HEK293T (cell line): ENCODE results near the gene PPRC1.

ENCODE experiments used
- CTCF ChIA-PET: fragments of 350-600 bp; formaldehyde crosslinking; extraction: SDS; loops from one replicate; lab custom pipeline; 2021; ENCODE audit warnings: antibody characterized with exemption, inconsistent platforms; lab: Yijun Ruan, JAX
- POLR2A ChIA-PET: fragments of 350-600 bp; formaldehyde crosslinking; extraction: SDS; loops from one replicate; lab custom pipeline; 2020; ENCODE audit warnings: antibody characterized with exemption, inconsistent platforms; lab: Yijun Ruan, JAX
- DNase-seq: peaks from one replicate; pipeline ENCODE4 v3.0.0; 2012; ENCODE audit warnings: mixed read lengths; ENCODE audit errors: extremely low spot score
- ARNT ChIP-seq: fragments of 450-650 bp; IDR thresholded peaks from 2 replicates; pipeline ENCODE4 v1.6.1; 2017; ENCODE audit warnings: mild to moderate bottlenecking
- BHLHE40 ChIP-seq: fragments of 450-650 bp; IDR thresholded peaks from 2 replicates; pipeline ENCODE4 v1.6.1; 2016; ENCODE audit warnings: mild to moderate bottlenecking, moderate library complexity, borderline replicate concordance
- CTBP1 ChIP-seq: fragments of 450-650 bp; IDR thresholded peaks from 2 replicates; pipeline ENCODE4 v1.6.1; 2016; ENCODE audit warnings: borderline replicate concordance
- ELF4 ChIP-seq: fragments of 450-650 bp; IDR thresholded peaks from 2 replicates; pipeline ENCODE4 v1.6.1; 2017; ENCODE audit warnings: antibody characterized with exemption
- FOXA1 ChIP-seq: fragments of 450-650 bp; IDR thresholded peaks from 2 replicates; pipeline ENCODE4 v1.6.1; 2016; ENCODE audit warnings: mild to moderate bottlenecking
- FOXK2 ChIP-seq: fragments of 450-650 bp; IDR thresholded peaks from 2 replicates; pipeline ENCODE4 v1.6.1; 2016; ENCODE audit warnings: mild to moderate bottlenecking
- FOXM1 ChIP-seq: fragments of 450-650 bp; IDR thresholded peaks from 2 replicates; pipeline ENCODE4 v1.6.1; 2017; ENCODE audit warnings: mild to moderate bottlenecking, borderline replicate concordance
- HDGF ChIP-seq: fragments of 450-650 bp; IDR thresholded peaks from 2 replicates; pipeline ENCODE4 v1.6.1; 2017; ENCODE audit warnings: antibody characterized with exemption, borderline replicate concordance
- L3MBTL2 ChIP-seq: fragments of 450-650 bp; conservative IDR thresholded peaks from 2 replicates; pipeline ENCODE4 v1.6.1; 2016; ENCODE audit warnings: mild to moderate bottlenecking
- LEF1 ChIP-seq: fragments of 450-650 bp; IDR thresholded peaks from 2 replicates; pipeline ENCODE4 v1.6.1; 2017; ENCODE audit warnings: mild to moderate bottlenecking, borderline replicate concordance
- NFRKB ChIP-seq: fragments of 450-650 bp; IDR thresholded peaks from 2 replicates; pipeline ENCODE4 v1.6.1; 2016; ENCODE audit warnings: mild to moderate bottlenecking, moderate library complexity
- PKNOX1 ChIP-seq: fragments of 450-650 bp; IDR thresholded peaks from 2 replicates; pipeline ENCODE4 v1.6.1; 2016
- SP1 ChIP-seq: fragments of 450-650 bp; IDR thresholded peaks from 2 replicates; pipeline ENCODE4 v1.6.1; 2017
- SUZ12 ChIP-seq: fragments of 450-650 bp; IDR thresholded peaks from 2 replicates; pipeline ENCODE4 v1.6.1; 2016; ENCODE audit warnings: mild to moderate bottlenecking
- TARDBP ChIP-seq: fragments of 450-650 bp; IDR thresholded peaks from 2 replicates; pipeline ENCODE4 v1.6.1; 2016
- ZNF384 ChIP-seq: fragments of 450-650 bp; IDR thresholded peaks from 2 replicates; pipeline ENCODE4 v1.6.1; 2016

The PPRC1 gene

GRCh38 chr10:102139281-102140110 is 6.7 kb downstream of the PPRC1 start:
- ChIA-PET CTCF (no interaction called here), POLR2A (interaction anchor here (1.1 to 3.9 kb wide), 4 partner anchors 8 to 25 kb away, joined by 3 to 13 read pairs (median 5); no protein-coding TSS in a partner anchor)
- DNase-seq = no peak
- TF ChIP-seq ARNT (no peak), PKNOX1 (no peak), TARDBP (no peak), ZNF384 (no peak), LEF1 (no peak), ELF4 (no peak), FOXA1 (no peak), FOXM1 (no peak), SUZ12 (no peak), HDGF (no peak), L3MBTL2 (no peak), SP1 (no peak), NFRKB (no peak), BHLHE40 (no peak), CTBP1 (no peak)

GRCh38 chr10:102140218-102140617 is 7.4 kb downstream of the PPRC1 start:
- ChIA-PET CTCF (no interaction called here), POLR2A (interaction anchor here (1.1 to 3.9 kb wide), 2 partner anchors 8 to 12 kb away, joined by 3 to 13 read pairs; no protein-coding TSS in a partner anchor)
- no peak for TF ChIP-seq ARNT
- no peak for TF ChIP-seq CTBP1
- TF ChIP-seq L3MBTL2 = no peak
- TF ChIP-seq ELF4 = no peak
- TF ChIP-seq NFRKB = no peak
- no peak for TF ChIP-seq PKNOX1
- TF ChIP-seq TARDBP = no peak
- no peak for TF ChIP-seq BHLHE40
- no peak for TF ChIP-seq SP1
- no peak for TF ChIP-seq LEF1
- no peak for TF ChIP-seq ZNF384
- no peak for TF ChIP-seq FOXM1
- no peak for TF ChIP-seq FOXA1
- DNase-seq = no peak

GRCh38 chr10:102140913-102141540 is 8.2 kb downstream of the PPRC1 start:
- no peak for DNase-seq
- CTCF ChIA-PET = no interaction called here
- no peak for TF ChIP-seq ZNF384
- no peak for TF ChIP-seq ELF4
- TF ChIP-seq HDGF = no peak
- TF ChIP-seq SP1 = no peak
- TF ChIP-seq FOXK2 = no peak
- POLR2A ChIA-PET = no interaction called here

- DNase-seq = no peak
- ChIA-PET POLR2A (no interaction called here), CTCF (no interaction called here)
- no peak for TF ChIP-seq ARNT
- TF ChIP-seq TARDBP = no peak
- TF ChIP-seq PKNOX1 = no peak
- TF ChIP-seq L3MBTL2 = no peak
- no peak for TF ChIP-seq FOXK2
- no peak for TF ChIP-seq CTBP1
Observed at GRCh38 chr10:102141583-102142107, 8.8 kb downstream of the PPRC1 start.

GRCh38 chr10:102146971-102147428 is 14.2 kb downstream of the PPRC1 start:
- no peak for DNase-seq
- TF ChIP-seq L3MBTL2 (no peak), PKNOX1 (no peak), HDGF (no peak), FOXM1 (no peak), NFRKB (no peak), ARNT (no peak), SP1 (no peak), FOXA1 (no peak), CTBP1 (no peak), BHLHE40 (no peak), ZNF384 (no peak)
- ChIA-PET CTCF (no interaction called here), POLR2A (interaction anchor here (0.8 to 3.7 kb wide), 2 partner anchors 8 to 11 kb away, joined by 3 to 13 read pairs; no protein-coding TSS in a partner anchor)
